ENCODE measurements around the gene CES1.
"Not testable (repeated sequence)": the region's sequence is repeated elsewhere in the genome, so short reads cannot be mapped to it uniquely, and the experiment has no call there.

The CES1 gene

DNA sequence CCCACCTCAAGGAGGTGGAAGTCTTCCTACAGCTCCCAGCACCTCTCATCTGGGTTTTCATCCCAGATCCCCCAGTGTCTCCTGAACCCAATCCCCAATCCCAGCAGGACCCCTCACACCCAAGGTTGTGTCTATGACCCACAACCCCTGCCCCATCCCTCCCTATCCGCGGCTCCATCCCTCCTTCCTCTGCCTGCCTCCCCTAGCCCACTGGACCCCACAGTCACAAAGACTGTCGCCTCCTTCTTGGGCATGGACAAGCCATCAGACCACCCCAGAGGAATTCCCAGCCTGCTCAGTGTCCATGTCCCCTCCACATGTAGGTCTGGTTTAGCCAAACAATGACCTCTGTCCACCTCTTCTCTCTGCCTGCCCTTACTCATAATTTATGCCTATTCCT is 12.3 kb downstream of the CES1 start:
- TF ChIP-seq, protein P1, sequence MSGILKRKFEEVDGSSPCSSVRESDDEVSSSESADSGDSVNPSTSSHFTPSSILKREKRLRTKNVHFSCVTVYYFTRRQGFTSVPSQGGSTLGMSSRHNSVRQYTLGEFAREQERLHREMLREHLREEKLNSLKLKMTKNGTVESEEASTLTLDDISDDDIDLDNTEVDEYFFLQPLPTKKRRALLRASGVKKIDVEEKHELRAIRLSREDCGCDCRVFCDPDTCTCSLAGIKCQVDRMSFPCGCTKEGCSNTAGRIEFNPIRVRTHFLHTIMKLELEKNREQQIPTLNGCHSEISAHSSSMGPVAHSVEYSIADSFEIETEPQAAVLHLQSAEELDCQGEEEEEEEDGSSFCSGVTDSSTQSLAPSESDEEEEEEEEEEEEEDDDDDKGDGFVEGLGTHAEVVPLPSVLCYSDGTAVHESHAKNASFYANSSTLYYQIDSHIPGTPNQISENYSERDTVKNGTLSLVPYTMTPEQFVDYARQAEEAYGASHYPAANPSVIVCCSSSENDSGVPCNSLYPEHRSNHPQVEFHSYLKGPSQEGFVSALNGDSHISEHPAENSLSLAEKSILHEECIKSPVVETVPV (CRISPR knock-in tag; IDR thresholded peaks at IDR 0.05) = no peak
- ATAC-seq = no peak

DNA sequence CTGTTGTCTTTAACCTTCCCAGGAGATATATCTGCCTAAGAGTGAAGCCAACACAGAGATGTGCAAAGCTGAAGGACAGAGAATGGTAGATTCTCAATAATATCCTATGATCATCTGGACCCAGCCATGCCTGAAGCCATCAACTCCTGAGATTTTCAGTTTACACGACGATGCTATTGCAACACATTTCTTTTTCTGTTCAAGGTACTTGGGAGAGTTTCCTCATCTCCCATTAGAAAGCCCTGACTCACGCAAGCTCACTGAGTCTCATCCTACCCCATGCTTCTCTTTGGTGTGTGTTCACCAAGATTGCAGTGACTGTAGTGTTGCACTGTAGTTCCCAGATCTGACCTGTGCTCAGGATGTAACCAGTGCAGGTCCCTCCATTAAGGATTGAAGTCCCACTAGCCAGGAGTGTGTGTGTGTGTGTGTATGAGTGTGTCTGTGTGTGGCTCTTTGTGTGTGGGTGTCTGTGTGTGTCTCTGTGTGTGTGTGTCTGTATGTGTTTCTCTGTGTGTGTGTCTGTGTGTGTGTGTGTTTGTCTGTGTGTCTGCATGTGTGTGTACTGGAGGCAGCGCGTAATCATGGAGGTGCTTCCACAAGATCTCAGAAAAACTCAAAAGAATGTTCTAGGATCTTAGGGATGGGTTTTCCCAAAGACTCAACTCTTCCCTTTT is 15.5 kb downstream of the CES1 start:
- ATAC-seq = no peak
- no peak for TF ChIP-seq RARB (CRISPR knock-in tag; IDR thresholded peaks at IDR 0.05)
- no peak for TF ChIP-seq TOX (CRISPR knock-in tag; IDR thresholded peaks at IDR 0.05; ENCODE audit: borderline replicate concordance)

DNA sequence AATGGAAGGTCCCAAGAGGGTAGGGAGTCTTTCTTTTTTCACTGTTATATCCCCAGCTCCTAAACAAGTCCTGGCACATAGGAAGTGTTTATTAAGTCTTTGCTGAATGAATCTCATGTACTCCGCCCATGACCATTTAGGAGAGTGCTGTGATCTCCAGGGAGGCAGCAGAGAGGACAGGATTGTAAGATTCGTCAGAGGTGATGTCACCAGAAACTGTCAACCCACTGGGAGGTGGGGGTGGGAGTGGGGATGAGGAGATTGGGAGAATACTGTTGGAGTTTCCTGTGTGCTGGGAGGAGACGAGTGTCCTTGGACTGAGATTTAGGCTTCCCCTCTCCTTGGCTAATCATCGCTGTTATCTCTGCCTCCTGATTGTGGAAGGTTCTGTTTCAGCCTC is 16.7 kb downstream of the CES1 start:
- not testable (repeated sequence) for ATAC-seq

DNA sequence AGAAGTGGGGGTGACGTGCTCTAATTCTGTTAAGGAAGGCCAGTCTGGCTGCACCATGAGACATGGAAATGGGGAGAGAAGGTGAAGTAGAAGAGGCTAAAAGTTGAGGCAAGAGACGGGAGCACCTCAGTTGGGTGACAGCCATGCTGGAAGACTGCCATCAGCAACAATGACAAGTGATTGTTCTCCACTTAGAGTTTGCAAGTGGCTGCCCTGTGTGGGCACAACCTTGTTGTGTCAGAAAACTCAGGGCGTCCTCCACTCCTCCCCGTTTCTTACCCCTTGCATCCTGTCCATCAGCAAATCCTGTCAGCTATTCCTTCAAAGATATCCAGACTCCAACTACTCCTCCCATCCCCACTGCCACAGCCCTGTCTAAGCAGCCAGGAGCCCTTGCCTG is 17.6 kb downstream of the CES1 start:
- no peak for ATAC-seq
- TF ChIP-seq PPARA (CRISPR knock-in tag; IDR thresholded peaks at IDR 0.05; ENCODE audit: borderline replicate concordance) (no peak), ZNF70 (CRISPR knock-in tag; IDR thresholded peaks at IDR 0.05) (no peak), ISL1 (CRISPR knock-in tag; IDR thresholded peaks at IDR 0.05) (no peak), OSR1 (CRISPR knock-in tag; IDR thresholded peaks at IDR 0.05) (no peak), ZNF565 (CRISPR knock-in tag; conservative IDR thresholded peaks at IDR 0.05; ENCODE audit: low read depth) (no peak), ZNF8 (CRISPR knock-in tag; IDR thresholded peaks at IDR 0.05) (no peak), SNAI2 (CRISPR knock-in tag; IDR thresholded peaks at IDR 0.05) (no peak), GLIS3 (CRISPR knock-in tag; IDR thresholded peaks at IDR 0.05) (no peak), ZFP30 (CRISPR knock-in tag; IDR thresholded peaks at IDR 0.05) (no peak), TCF4 (CRISPR knock-in tag; IDR thresholded peaks at IDR 0.05; ENCODE audit: borderline replicate concordance) (no peak), ZFP3 (CRISPR knock-in tag; IDR thresholded peaks at IDR 0.05) (no peak), ARNTL (CRISPR knock-in tag; IDR thresholded peaks at IDR 0.05; ENCODE audit: borderline replicate concordance, low read depth) (no peak), TOX (CRISPR knock-in tag; IDR thresholded peaks at IDR 0.05; ENCODE audit: borderline replicate concordance) (no peak)
- TF ChIP-seq, protein P2, sequence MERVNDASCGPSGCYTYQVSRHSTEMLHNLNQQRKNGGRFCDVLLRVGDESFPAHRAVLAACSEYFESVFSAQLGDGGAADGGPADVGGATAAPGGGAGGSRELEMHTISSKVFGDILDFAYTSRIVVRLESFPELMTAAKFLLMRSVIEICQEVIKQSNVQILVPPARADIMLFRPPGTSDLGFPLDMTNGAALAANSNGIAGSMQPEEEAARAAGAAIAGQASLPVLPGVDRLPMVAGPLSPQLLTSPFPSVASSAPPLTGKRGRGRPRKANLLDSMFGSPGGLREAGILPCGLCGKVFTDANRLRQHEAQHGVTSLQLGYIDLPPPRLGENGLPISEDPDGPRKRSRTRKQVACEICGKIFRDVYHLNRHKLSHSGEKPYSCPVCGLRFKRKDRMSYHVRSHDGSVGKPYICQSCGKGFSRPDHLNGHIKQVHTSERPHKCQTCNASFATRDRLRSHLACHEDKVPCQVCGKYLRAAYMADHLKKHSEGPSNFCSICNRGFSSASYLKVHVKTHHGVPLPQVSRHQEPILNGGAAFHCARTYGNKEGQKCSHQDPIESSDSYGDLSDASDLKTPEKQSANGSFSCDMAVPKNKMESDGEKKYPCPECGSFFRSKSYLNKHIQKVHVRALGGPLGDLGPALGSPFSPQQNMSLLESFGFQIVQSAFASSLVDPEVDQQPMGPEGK (CRISPR knock-in tag; IDR thresholded peaks at IDR 0.05; ENCODE audit: borderline replicate concordance) = no peak

DNA sequence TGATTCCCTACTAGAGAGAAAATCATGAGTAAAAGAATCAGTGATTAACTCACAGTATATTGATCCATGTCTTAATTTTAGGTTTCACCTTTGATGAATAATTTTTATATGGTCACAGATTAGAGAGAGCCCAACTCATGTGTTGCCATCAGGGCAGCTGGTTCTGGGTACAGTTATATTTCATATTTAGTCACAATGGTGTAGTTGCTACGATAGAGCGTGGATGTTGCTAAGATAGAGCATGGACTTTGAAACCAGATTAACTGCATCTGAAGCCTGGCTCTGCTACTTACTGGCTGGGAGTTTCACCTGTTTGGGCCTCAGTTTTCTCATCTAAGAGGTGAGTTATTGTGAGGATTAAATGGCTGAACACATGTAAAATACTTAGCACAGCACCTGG is 18.7 kb downstream of the CES1 start:
- not testable (repeated sequence) for ATAC-seq

DNA sequence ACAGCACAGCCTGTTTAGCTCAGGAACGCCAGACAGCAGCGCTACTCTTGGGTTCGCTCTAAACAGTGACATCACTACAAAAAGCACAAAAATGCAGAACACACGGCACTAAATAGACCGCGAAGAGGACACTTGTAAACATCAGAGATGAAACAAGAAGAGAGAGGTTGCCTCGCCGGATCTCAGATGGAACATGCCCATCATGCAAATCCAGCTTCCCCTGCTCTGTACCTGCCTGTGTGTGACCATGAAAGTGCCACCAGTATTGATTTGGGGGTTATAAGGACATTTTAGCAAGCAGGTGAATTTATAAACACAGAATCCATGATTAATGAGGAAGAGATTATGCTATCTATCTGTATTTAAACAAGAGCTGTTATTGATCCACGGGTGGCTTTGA is 19.2 kb downstream of the CES1 start:
- ATAC-seq = not testable (repeated sequence)

DNA sequence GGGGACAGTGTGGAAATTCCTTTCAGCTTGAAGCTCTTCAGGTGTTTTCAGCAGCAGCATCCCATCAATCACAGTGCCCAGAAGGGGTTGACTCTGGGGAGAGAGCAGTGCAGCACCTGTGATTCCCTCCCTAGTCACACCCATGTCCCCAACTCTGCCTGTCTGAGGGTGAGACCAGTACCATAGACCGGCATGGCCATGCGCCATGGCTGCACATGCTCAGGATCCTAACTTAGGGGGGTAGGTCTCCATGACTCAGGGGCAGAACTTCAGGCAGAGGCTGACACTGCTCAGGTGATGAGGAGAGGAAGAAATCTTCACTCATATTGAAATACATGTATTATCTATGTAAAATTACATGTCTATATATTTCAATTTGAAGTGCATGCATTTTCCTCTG is 19.9 kb downstream of the CES1 start:
- ATAC-seq = no peak
- no peak for TF ChIP-seq OSR1 (CRISPR knock-in tag; IDR thresholded peaks at IDR 0.05)
- TF ChIP-seq POU6F1 (CRISPR knock-in tag; IDR thresholded peaks at IDR 0.05; ENCODE audit: borderline replicate concordance, low read depth) = no peak
- no peak for TF ChIP-seq PPARA (CRISPR knock-in tag; IDR thresholded peaks at IDR 0.05; ENCODE audit: borderline replicate concordance)
- no peak for TF ChIP-seq TOX (CRISPR knock-in tag; IDR thresholded peaks at IDR 0.05; ENCODE audit: borderline replicate concordance)
- TF ChIP-seq, protein P2 (CRISPR knock-in tag; IDR thresholded peaks at IDR 0.05; ENCODE audit: borderline replicate concordance) = no peak
- no peak for TF ChIP-seq ZNF70 (CRISPR knock-in tag; IDR thresholded peaks at IDR 0.05)
- no peak for TF ChIP-seq GLIS3 (CRISPR knock-in tag; IDR thresholded peaks at IDR 0.05)

Measured in SK-N-SH treated with all-trans-retinoic acid at 6 μM for 48 hours (cell line).